Endothelial cell of umbilical vein (primary cell): ENCODE results near the gene NSD1. TPM values are rescaled to one million over a fixed set of nuclear protein-coding genes. Genes with fewer than 3 reads are reported as not detected.
"Not testable (repeated sequence)": the region's sequence is repeated elsewhere in the genome, so short reads cannot be mapped to it uniquely, and the experiment has no call there.

Experiments used
- BruUV-seq: library from RNA; stranded (reverse); fragments of 400-500 nt; replicated peaks from 2 replicates; lab custom pipeline; 2021; lab: Mats Ljungman, UMichigan
- CTCF ChIA-PET: fragments of 300-600, 350-600 bp; sonication (Branson Sonifier 250); formaldehyde crosslinking; loops from one replicate; lab custom pipeline; 2021; ENCODE audit warnings: antibody characterized with exemption, inconsistent platforms; lab: Charles Lee
- POLR2A ChIA-PET: fragments of 300-600, 350-600 bp; sonication (Branson Sonifier 250); formaldehyde crosslinking; loops from one replicate; lab custom pipeline; 2021; ENCODE audit warnings: antibody characterized with exemption, inconsistent platforms; lab: Charles Lee
- DNase-seq: peaks from one replicate; pipeline ENCODE4 v3.0.0-alpha.2; 2011; ENCODE audit warnings: low read depth, low spot score
- FAIRE-seq: peaks from 2 replicates; lab custom pipeline; 2011; peaks lifted over from hg19 to GRCh38; lab: Jason Lieb, UNC
- H2AFZ ChIP-seq: 2 replicates; pipeline ENCODE4 v1.6.0; 2012; ENCODE audit warnings: low read depth, low read length, control low read depth, inconsistent platforms
- H3K27ac ChIP-seq: 2 replicates; pipeline ENCODE4 v1.5.1; 2011; ENCODE audit warnings: low read depth, mild to moderate bottlenecking, control low read depth, low read length, moderate library complexity; ENCODE audit not compliant: insufficient read depth
- H3K27me3 ChIP-seq, 2 experiments: 2 replicates each; pipeline versions ENCODE4 v1.6.0 to v1.6.1; 2011; ENCODE audit warnings: low read length in 2 of 2, mixed read lengths in 1 of 2; ENCODE audit not compliant: control insufficient read depth in 2 of 2, insufficient read depth in 2 of 2
- H3K36me3 ChIP-seq, 2 experiments: 2 replicates in 1 of 2; 3 replicates in 1 of 2; pipeline ENCODE4 v1.5.1; 2011; ENCODE audit warnings: low read length in 2 of 2, mild to moderate bottlenecking in 1 of 2, moderate library complexity in 1 of 2; ENCODE audit not compliant: control insufficient read depth in 2 of 2, insufficient read depth in 2 of 2; ENCODE audit errors: extremely low read depth in 1 of 2
- H3K4me1 ChIP-seq: 3 replicates; pipeline ENCODE4 v1.5.1; 2011; ENCODE audit warnings: mild to moderate bottlenecking, low read length; ENCODE audit not compliant: control insufficient read depth, insufficient read depth; ENCODE audit errors: extremely low read depth
- H3K4me2 ChIP-seq: 2 replicates; pipeline ENCODE4 v1.6.1; 2011; ENCODE audit warnings: low read length, control low read depth, mixed read lengths; ENCODE audit not compliant: insufficient read depth
- H3K4me3 ChIP-seq, 3 experiments: fragments of 200-600 bp in 1 of 3; sonication (generic), shearing (Covaris generic) in 1 of 3; replicated peaks in 1 of 3; 2 replicates each; pipeline ENCODE4 v1.5.1; 2011 to 2016; ENCODE audit warnings: control low read depth in 3 of 3, low read length in 3 of 3, mild to moderate bottlenecking in 2 of 3, inconsistent platforms in 1 of 3, low read depth in 1 of 3, moderate library complexity in 1 of 3; ENCODE audit not compliant: insufficient read depth in 1 of 3
- H3K79me2 ChIP-seq: 2 replicates; pipeline ENCODE4 v1.6.0; 2012; ENCODE audit warnings: low read length, inconsistent platforms; ENCODE audit not compliant: control insufficient read depth, insufficient read depth
- H3K9ac ChIP-seq: replicated peaks from 2 replicates; pipeline ENCODE3; 2011; ENCODE audit warnings: low read length, control low read depth; ENCODE audit not compliant: insufficient read depth; ENCODE audit errors: extremely low read depth
- H3K9me1 ChIP-seq: replicated peaks from 3 replicates; pipeline ENCODE4 v1.6.0; 2011; ENCODE audit warnings: mild to moderate bottlenecking, low read length; ENCODE audit not compliant: control insufficient read depth, insufficient read depth; ENCODE audit errors: extremely low read depth
- H3K9me3 ChIP-seq: replicated peaks from 2 replicates; pipeline ENCODE4 v1.5.1; 2012; ENCODE audit warnings: low read length, inconsistent platforms; ENCODE audit not compliant: control insufficient read depth, insufficient read depth
- H4K20me1 ChIP-seq: replicated peaks from 2 replicates; pipeline ENCODE3; 2011; ENCODE audit warnings: mild to moderate bottlenecking, low read length; ENCODE audit not compliant: control insufficient read depth, insufficient read depth; ENCODE audit errors: extremely low read depth
- EZH2 ChIP-seq: IDR thresholded peaks from 2 replicates; pipeline ENCODE4 v1.6.1; 2012; ENCODE audit warnings: borderline replicate concordance, low read depth, mild to moderate bottlenecking, moderate library complexity, low read length, inconsistent platforms; ENCODE audit not compliant: severe bottlenecking
- FOS ChIP-seq: IDR thresholded peaks from 2 replicates; pipeline ENCODE4 v1.6.1; 2011; ENCODE audit warnings: mild to moderate bottlenecking, low read length, moderate library complexity, borderline replicate concordance; ENCODE audit not compliant: insufficient read depth
- GATA2 ChIP-seq: IDR thresholded peaks from 2 replicates; pipeline ENCODE4 v1.7.0; 2011; ENCODE audit warnings: low read depth, mild to moderate bottlenecking, moderate library complexity, mixed read lengths, low read length; ENCODE audit not compliant: insufficient read length, insufficient read depth
- JUN ChIP-seq: IDR thresholded peaks from 2 replicates; pipeline ENCODE4 v1.6.1; 2011; ENCODE audit warnings: borderline replicate concordance, low read depth; ENCODE audit not compliant: insufficient read length, insufficient read depth
- MYC ChIP-seq: IDR thresholded peaks from one replicate; pipeline ENCODE4 v1.6.1; 2011; ENCODE audit warnings: mild to moderate bottlenecking, low read depth, low read length
- POLR2A ChIP-seq: IDR thresholded peaks from 2 replicates; pipeline ENCODE4 v1.6.1; 2012; ENCODE audit warnings: low read depth, mild to moderate bottlenecking, control low read depth, low read length
- POLR2AphosphoS5 ChIP-seq: IDR thresholded peaks from 2 replicates; pipeline ENCODE4 v1.6.1; 2012; ENCODE audit warnings: low read depth, mild to moderate bottlenecking, control low read depth, low read length, moderate library complexity; ENCODE audit not compliant: insufficient read depth
- dilution Hi-C: fragments of 300-500 bp; cut with MboI; formaldehyde crosslinking; loops from one replicate; pipeline ENCODE4 v1.15.0; 2019; ENCODE audit warnings: low sequenced_read_pairs; ENCODE audit not compliant: extremely low pct_ligation_motif_present
- intact Hi-C: fragments of 100-400 bp; cut with micrococcal nuclease; formaldehyde crosslinking; loops from one replicate; pipeline ENCODE4 v1.10.0; 2022
- polyA plus RNA-seq, 4 experiments: library from polyadenylated mRNA; depleted of rRNA in 3 of 4; stranded (reverse) in 3 of 4; unstranded in 1 of 4; fragments of >200 nt; gene quantifications; 2 replicates each; pipeline versions ENCODE4 v1.2.1 to v1.2.3, GENCODE V29; 2011 to 2012; ENCODE audit warnings: missing spikeins in 1 of 4
- total RNA-seq: library from RNA; stranded (reverse); gene quantifications from 2 replicates; pipeline ENCODE4 v1.2.3, GENCODE V29; 2021
- TF ChIP-seq, protein P1 (sequence below): IDR thresholded peaks from 2 replicates; pipeline ENCODE4 v1.6.1; 2011; ENCODE audit not compliant: insufficient read depth, insufficient read length
- TF ChIP-seq, protein P2 (sequence below), 2 donors: IDR thresholded peaks; 1 replicate in 1 of 2; 2 replicates in 1 of 2; pipeline ENCODE4 v1.5.1; 2011; ENCODE audit warnings: low read length in 2 of 2, mild to moderate bottlenecking in 2 of 2, moderate library complexity in 2 of 2, control low read depth in 1 of 2, inconsistent platforms in 1 of 2, low read depth in 1 of 2; ENCODE audit not compliant: insufficient read depth in 1 of 2; ENCODE audit errors: extremely low read depth in 1 of 2

Gene NSD1
- total and polyA plus RNA-seq, 2 donors (not counting 3 experiments of a cell fraction or from before 2014, with no cell fraction given) = 14.4 to 90.4 TPM

DNA sequence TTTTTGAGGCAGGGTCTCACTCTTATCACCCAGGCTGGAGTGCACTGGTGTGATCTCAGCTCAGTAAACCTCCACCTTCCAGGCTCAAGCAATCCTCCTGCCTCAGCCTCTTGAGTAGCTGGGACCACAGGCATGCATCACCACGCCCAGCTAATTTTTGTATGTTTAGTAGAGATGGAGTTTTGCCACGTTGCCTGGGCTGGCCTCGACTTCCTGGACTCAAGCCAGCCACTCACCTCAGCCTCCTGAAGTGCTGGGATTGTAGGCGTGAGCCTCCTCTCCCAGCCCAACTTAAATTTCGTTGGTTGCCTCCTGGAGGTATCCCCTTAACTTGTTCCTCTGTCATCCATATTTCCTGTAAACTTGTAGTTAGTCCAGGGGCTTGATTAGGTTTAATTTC is 122.7 kb downstream of the NSD1 start:
- Histone ChIP-seq H3K36me3 (peaks cover 5 to 9% of the 10 kb centered on the region in 2 experiments), H3K9me1 (no peaks in the 10 kb centered on the region), H4K20me1 (no peaks in the 10 kb centered on the region), H3K9ac (no peak overlapping the region), H3K4me2 (no peak overlapping the region), H3K27ac (no peak overlapping the region), H3K9me3 (no peaks in the 10 kb centered on the region), H3K79me2 (peaks cover 1% of the 10 kb centered on the region), H3K27me3 (no peaks in the 10 kb centered on the region), H3K4me1 (no peaks in the 10 kb centered on the region), H2AFZ (no peak overlapping the region), H3K4me3 (no peak overlapping the region)
- no peak for DNase-seq
- no peak for FAIRE-seq
- intact Hi-C loops (no loop called here), dilution Hi-C loops (no loop called here)
- TF ChIP-seq, protein P1, sequence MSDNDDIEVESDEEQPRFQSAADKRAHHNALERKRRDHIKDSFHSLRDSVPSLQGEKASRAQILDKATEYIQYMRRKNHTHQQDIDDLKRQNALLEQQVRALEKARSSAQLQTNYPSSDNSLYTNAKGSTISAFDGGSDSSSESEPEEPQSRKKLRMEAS = no peak
- TF ChIP-seq JUN (no peak), MYC (no peak), POLR2A (no peak), FOS (no peak), POLR2AphosphoS5 (no peak), EZH2 (no peak), GATA2 (no peak)
- TF ChIP-seq, protein P2, sequence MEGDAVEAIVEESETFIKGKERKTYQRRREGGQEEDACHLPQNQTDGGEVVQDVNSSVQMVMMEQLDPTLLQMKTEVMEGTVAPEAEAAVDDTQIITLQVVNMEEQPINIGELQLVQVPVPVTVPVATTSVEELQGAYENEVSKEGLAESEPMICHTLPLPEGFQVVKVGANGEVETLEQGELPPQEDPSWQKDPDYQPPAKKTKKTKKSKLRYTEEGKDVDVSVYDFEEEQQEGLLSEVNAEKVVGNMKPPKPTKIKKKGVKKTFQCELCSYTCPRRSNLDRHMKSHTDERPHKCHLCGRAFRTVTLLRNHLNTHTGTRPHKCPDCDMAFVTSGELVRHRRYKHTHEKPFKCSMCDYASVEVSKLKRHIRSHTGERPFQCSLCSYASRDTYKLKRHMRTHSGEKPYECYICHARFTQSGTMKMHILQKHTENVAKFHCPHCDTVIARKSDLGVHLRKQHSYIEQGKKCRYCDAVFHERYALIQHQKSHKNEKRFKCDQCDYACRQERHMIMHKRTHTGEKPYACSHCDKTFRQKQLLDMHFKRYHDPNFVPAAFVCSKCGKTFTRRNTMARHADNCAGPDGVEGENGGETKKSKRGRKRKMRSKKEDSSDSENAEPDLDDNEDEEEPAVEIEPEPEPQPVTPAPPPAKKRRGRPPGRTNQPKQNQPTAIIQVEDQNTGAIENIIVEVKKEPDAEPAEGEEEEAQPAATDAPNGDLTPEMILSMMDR (IDR thresholded peaks at IDR 0.05; ENCODE audit: extremely low read depth in 1 of 2, insufficient read depth in 1 of 2, low read depth in 1 of 2, low read length in 2 of 2) = no peak
- POLR2A ChIA-PET = no interaction called here
- BruUV-seq = no TSS peak
- CTCF ChIA-PET = no interaction called here

DNA sequence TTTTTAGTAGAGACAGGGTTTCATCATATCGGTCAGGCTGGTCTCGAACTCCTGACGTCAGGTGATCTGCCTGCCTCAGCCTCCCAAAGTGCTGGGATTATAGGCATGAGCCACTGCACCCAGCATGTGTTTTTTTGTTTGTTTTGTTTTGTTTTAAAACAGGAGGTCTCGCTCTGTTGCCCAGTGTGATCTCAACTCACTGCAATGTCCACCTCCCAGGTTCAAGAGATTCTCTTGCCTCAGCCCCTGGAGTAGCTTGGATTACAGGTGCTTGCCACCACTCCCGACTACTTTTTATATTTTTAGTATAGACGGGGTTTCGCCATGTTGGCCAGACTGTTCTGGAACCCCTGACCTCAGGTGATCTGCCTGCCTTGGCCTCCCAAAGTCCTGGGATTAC is 125.1 kb downstream of the NSD1 start:
- H3K9me1 ChIP-seq, intact Hi-C loops, H3K4me1 ChIP-seq, DNase-seq, FAIRE-seq, H4K20me1 ChIP-seq, H3K27ac ChIP-seq, POLR2A ChIA-PET, H3K9ac ChIP-seq, H3K4me3 ChIP-seq, H2AFZ ChIP-seq, H3K27me3 ChIP-seq, H3K9me3 ChIP-seq, dilution Hi-C loops, BruUV-seq, H3K79me2 ChIP-seq, H3K4me2 ChIP-seq: not testable (repeated sequence)
- CTCF ChIA-PET = interaction anchor here (1.1 kb wide), 1 partner anchor 51 kb away, joined by 3 read pairs; no protein-coding TSS in a partner anchor
- H3K36me3 ChIP-seq = peaks cover 3 to 13% of the 10 kb centered on the region in 2 experiments
